NCI-H1105 treated with DMSO at 0.1 percent for 48 hours (cell line): ENCODE data around the gene GOLGA6A.
A peak's percentile ranks its signal among the peaks of the same experiment; 100 is the strongest.

Experiments
- DNase-seq: peaks from one replicate; lab custom pipeline; 2025; lab: John Stamatoyannopoulos, UW

Gene GOLGA6A

GRCh38 chr15:74036271-74037170 lies 45.8 kb downstream of the GOLGA6A start:
- DNase-seq = no peak

GRCh38 chr15:74035121-74036017 lies 47.0 kb downstream of the GOLGA6A start:
- DNase-seq = no peak

DNA sequence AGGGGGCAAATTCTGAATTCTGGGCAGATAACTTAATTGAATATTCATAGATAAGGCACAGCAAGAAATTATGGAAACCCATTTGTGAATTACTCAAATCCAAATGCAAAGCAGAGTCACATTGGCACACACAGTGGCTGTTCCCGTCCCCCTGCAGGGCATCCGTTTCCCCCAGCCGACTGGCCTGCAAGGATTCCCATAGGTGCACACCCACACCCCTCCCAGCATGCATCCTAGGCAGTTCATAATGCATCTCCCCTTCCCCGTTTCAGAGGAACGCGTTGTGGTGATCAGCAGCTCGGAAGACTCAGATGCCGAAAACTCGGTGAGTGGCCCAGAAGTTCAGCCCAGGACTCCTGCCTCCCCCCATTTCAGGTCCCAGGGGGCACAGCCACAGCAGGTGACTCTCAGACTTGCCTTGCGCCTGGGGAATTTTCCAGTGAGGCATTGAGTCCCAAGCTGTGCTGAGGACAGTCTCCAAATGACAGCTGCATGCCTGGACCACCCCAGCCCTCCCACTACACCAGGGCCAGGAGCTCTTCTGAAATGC lies 48.1 kb downstream of the GOLGA6A start:
- no peak for DNase-seq

GRCh38 chr15:74032606-74033561 lies 49.5 kb downstream of the GOLGA6A start:
- no peak for DNase-seq

DNA sequence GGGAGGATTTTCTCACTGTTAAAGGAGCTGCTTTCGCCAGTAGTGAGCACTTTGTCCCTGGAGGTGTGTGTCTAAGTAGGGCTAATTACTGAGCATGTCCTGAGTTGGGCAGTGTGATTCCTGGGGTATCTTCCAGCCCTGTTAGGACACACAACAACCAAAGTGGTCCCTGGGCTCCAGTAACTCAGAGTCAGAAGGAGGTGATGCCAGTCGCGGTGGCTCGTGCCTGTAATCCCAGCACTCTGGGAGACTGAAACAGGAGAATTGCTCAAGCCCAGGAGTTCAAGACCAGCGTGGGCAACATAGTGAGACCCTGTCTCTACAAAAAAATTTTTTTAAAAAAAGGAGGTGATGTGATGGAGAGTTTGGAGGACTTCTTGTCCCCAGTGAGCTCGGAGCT lies 50.3 kb downstream of the GOLGA6A start:
- no peak for DNase-seq

DNA sequence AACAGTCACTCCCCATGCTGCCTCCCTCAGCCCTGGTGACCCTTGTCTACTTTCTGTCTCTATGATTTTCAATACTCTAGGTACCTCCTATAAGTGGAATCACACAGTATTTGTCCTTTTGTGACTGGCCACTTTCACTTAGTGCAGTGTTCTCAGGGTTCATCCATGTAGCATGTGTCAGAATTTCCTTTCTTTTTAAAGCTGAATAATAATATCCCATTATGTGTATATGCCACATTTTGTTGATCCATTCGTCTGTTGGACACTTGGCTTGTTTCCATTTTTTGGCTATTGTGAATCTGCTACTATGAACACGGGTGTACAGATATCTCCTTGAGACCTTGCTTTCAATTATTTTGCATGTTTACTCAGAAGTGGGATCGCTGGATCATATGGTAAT lies 53.7 kb downstream of the GOLGA6A start:
- no peak for DNase-seq

DNA sequence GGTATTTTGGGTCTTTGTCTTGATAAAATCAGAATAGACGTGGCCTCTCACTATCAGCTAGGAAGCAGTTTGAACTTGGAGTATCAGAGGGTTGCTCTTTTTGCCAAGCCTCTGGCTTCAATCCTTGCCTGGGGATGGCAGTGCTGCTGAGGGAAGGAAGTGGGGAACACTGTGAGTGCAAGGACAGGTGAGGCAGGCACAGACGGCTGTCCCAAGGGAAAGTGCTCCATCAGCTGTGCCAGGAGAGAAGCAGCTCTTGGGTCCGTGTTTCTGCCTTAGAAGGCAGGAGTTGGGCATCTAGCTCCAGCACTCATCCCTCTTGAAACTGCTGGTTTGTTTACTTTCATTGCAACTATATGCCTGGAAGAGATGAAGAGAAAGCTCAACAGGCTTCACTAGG lies 54.7 kb downstream of the GOLGA6A start:
- peak; percentile 23 for DNase-seq

DNA sequence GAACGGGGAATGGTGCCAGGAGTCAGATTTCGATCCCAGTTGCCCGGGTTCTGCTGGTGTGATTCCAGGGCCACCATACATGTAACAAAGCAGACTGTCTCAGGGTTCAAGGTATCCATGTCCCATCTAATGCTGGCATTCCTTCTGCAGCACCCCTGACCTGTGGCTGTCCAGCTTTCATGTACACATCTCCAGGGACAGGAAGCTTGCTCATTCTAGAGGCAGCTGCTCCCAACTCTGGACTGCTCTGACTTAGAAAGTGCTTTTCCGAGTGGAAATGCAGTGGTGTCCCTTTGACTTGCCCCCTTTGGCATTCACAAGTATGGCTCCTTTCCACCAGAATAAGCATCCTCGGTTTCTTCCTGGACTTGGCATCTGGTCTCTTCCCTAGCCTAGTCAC lies 56.9 kb downstream of the GOLGA6A start:
- no peak for DNase-seq

- DNase-seq = no peak
These were observed 57.7 kb downstream of the GOLGA6A start for GRCh38 chr15:74024687-74025086.

GRCh38 chr15:74022706-74023470 lies 59.5 kb downstream of the GOLGA6A start:
- DNase-seq = no peak
